Measurements from ENCODE around the gene SENP1.
"Not testable (repeated sequence)": the region's sequence is repeated elsewhere in the genome, so short reads cannot be mapped to it uniquely, and the experiment has no call there.

Gene SENP1

DNA sequence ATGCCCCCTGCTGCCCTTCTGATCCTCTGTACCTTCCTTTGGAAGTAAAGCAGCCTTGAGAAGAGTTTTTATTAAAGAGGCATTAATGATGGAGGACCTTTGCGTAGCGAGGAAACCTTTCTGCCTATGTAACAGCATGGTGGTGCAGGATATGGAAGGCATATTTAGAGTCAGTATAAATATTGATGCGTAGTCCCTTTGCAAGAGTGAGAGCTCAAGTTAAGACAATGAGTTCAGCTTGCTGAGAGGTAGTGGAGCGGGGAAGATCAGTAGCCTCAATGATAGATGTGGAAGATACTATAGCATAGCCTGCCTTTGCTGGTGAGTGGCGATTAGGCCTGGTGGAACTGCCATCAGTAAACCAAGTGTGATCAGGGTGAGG is 5.4 kb upstream of the SENP1 start:
- not testable (repeated sequence) for DNase-seq

- DNase-seq: no peak
Measured at GRCh38 chr12:48110691-48111311, 4.9 kb upstream of the SENP1 start.

DNA sequence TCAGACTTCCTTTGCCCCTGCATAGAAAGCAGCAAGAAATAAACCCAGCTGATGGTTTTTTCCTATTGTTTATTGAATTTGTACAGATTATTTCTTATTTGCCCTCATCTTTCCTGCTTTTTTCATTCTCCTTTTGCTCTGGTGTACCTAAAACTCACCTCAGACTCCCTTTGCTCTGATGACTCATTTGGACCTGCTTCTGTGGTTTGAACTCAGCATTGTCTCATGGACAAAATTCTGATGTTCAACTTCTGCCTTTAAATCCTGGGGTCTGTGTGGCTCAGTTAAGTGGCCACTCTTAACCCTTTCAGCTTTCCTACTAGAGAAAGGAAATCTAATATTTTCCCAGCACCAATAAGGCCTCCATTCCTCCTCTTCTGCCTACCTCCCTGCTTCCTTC is 3.5 kb upstream of the SENP1 start:
- DNase-seq: no peak

DNA sequence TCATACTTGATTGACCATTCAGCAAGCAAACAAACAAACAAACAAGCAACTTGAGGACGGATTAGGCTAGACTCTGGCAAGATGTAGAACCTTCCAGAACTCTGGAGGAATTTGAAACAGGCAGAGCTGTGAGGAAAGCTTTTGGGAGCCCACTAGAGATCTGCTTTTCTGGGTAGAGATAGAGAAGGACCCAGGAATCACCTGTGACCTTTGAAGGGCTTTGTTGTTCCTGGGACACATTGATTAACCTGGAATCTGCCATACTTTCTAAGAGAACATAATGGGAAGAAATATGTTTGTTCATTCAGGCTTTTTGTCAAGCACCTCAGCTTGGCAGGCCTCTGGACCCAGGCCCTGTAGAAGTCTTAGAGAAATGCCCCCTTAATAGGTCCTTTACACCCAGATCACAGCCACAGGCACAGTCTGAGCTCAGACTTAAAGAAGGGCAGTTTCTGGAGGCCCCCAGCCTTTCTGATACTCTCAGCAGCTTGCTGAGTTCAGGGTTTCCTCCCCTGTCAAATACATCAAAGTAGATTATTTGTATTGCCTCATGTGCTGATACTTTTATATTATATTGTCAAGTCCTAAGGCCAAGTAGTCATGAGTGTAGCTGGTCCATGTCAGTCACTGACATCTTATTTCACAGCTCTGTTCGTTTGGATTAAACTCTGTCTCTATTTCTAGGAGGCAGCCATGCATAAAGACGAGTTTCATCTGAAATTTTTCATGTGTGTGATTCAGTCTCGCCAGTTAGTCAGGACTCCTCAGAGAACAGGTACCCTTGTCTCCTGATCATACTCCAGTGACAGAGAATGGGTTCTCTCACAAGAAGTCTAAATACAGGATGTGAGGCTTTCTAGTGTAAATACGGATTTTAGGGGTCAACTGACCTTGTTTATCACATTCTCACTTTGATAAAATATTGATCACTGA is 1.1 kb upstream of the SENP1 start:
- DNase-seq: no peak

GRCh38 chr12:48105321-48105866 is 485 bp downstream of the SENP1 start:
- DNase-seq: peak; percentile 1

DNA sequence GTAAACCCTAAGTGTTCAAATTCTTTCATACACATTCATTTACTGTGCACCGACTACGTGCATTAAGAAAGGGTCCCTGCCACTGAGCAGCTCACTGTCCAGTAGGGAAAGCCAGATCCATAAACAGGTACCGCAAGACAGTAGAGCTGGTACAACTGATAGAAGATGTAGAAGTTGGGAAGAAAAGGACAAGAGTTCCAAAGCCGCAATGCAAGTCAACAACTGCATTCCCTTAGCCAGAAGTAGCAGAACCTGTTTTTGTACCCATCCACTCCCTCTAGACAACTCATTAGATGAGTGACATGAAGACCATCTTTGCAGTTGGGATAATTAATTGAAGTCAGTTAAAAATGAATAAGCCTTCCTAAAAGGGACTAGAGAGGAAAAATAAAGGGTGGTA is 1.3 kb downstream of the SENP1 start:
- no peak for DNase-seq

DNA sequence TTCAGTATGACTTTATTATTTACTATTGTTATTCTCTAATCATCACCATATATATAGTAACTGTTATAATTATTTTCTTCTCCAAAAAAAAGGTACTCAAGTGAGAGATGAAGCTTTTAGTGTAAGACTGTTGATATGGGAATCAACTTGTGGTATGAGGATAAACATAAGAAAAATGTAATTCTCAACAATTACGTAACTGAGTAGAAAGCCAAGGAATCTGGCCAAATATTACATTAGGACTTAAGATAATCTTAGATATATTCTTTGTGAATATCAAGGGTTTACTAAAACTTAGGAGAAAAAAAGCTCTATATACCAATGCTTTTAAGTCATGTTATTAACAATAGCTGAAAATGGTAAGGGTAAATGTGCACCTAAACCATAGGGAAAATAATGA is 13.3 kb downstream of the SENP1 start:
- DNase-seq: no peak

GRCh38 chr12:48086327-48086726 is 19.6 kb downstream of the SENP1 start:
- DNase-seq: no peak

DNA sequence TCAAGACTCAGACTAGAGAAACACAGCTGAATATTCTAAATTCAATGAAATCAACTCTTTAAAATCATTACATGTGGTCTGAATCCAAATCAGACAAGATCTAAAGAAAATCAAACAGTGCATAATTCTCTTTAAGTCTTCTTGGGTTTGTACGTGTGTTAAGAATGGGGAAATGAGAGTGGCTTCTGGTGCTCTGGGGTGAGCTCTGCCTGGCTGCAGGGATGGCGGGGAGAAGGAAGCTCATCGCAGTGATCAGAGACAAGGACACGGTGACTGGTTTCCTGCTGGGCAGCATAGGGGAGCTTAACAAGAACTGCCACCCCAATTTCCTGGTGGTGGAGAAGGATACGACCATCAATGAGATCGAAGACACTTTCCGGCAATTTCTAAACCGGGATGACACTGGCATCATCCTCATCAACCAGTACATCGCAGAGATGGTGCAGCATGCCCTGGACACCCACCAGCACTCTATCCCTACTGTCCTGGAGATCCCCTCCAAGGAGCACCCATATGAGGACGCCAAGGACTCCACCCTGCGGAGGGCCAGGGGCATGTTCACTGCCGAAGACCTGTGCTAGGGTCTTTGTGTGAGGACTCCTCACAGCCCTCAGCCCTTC is 20.9 kb downstream of the SENP1 start:
- no peak for DNase-seq

- DNase-seq: peak; percentile 6
Measured at GRCh38 chr12:48084066-48084465, 21.8 kb downstream of the SENP1 start.

DNA sequence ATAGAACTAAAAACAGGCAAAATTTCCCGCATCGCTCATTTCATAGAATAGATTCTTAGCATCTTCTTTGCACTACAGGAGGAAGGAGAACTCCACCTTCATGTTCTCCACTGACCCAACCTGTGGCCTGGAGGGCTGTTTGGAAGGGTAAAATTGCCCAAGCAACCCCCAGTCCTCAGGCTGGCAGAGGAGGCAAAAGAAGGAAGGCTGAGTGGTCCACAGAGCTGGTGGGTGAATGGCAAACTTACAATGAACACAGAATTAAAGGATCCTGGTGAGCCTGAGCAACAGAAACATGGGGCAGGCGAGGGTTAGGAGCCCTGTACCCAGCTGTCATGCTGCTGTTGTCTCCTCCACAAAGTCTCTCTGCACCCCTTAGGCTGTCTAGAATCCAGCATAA is 25.1 kb downstream of the SENP1 start:
- DNase-seq: no peak

DNA sequence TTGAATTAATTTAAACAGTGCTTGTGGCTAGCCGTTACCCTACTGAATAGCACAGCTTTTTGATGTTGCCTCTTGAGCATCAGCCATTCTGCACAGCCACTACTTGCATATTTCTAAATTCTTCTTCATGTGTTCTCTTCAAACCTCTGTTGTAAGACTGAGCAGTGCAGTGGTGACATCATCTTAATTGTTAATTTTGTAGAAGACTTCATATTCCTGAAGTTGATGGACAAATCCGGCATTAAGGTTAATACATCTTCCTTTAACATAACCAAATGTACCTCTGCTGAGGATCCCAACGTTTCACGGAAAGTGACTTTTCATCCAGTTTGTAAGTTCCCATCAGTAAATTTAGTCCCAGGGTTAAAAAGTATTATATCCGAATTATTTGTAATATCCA is 25.6 kb downstream of the SENP1 start:
- DNase-seq: no peak

GRCh38 chr12:48078901-48079300 is 27.0 kb downstream of the SENP1 start:
- peak; percentile 58 for DNase-seq

DNA sequence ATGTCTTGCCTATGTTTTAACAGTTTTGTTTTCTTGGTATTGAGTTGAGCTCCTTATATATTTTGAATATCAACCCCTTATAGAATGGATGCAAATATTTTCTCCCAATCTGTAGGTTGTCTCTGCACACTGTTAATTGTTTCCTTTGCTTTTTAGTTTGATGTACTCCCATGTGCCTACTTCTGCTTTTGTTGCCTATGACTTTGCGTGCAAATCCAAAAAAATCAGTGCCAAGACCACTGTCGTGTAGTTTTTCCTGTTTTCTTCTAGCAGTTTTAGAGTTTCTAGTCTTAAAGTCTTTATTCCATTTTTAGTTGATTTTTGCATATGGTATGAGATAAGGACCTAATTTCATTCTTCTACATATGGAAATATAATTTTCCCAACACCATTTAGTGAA is 28.8 kb downstream of the SENP1 start:
- no peak for DNase-seq

DNA sequence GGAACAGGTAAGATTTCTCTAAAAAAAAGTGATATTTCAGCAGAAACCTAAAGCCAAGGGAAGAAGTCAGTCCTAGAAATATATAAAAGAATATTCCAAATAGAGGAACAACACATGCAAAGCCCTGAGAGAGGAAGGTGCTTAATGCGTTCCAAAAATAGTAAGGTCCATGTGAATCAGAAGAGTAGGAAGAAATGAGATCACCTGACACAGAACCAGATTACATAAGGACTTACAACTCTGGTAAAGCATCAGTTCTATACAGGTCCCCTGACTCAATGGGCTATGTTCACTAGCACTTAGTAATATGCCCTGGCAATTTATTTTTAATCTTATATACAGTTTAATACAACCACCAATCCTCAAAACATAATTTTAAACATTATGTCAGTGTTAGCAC is 30.0 kb downstream of the SENP1 start:
- DNase-seq: no peak

DNA sequence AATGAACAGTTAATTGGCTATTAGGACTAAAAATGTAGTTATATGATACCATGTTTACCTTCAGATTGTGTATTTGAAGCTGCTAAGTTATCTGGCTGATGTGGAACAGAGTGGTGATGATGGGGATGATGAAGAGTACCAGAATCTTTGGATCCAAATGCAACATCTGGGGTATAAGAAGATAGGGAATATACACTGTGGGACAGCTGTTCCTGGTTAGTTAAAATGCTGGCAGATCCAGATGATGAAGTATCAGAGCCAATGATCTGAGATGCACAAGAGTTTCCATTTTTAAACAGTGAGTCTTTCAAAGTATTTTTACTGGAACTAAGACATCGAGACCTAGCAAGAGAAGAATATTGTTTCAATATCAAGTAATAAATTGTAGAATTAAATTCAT is 31.6 kb downstream of the SENP1 start:
- no peak for DNase-seq

- no peak for DNase-seq
Measured at GRCh38 chr12:48072266-48072665, 33.6 kb downstream of the SENP1 start.

DNA sequence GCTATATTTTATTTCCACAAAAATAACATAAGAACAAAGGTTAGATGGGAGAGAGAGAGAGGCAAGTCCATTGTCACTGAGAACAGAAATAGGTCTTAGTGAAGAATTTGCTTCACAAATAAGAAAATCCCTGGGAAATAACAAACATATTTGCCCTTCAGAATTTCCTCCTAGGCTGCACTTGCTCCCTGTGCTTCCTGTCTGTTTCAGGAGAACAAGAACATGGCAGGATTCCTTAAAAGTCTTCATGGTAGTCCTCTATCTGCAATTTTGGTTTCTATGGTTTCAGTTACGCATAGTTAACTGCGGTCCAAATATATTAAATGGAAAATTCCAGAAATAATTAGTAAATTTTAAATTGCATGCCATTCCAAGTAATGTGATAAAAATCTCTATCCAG is 34.1 kb downstream of the SENP1 start:
- no peak for DNase-seq

DNA sequence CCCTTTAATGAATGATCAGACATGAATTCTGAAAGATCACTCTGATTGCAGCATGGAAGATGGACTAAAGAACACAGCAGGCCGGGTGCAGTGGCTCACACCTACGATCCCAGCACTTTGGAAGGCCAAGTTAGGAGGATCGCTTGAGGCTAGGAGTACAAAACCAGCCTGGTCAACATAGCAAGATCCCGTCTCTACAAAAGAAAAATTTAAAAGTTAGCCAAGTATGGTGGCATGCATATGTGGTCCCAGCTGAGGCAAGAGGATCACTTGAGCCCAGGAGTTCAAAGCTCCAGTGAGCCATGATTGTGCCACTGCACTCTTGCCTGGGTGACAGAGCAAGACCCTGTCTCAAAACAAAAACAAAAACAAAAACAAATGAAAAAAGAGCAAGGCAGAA is 35.1 kb downstream of the SENP1 start:
- DNase-seq: no peak

DNA sequence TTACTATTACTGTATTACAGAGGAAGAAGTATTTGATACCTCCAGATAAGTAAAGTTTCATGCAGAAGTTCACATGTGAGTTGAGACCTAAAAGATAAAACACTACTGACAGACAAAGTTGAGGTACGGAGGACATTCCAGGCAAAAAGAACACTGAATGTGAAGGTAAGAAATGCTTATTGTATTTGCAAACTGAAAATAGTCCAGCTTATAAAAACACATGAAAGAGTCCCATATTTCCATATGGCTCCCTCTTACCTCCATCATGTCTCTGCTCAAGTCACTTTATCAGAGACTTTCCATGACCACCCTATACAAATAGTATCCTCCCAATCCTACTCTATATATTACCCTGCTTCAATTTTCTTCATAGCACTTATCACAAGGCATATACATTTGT is 35.8 kb downstream of the SENP1 start:
- no peak for DNase-seq

- no peak for DNase-seq
Measured at GRCh38 chr12:48069241-48069640, 36.6 kb downstream of the SENP1 start.

DNA sequence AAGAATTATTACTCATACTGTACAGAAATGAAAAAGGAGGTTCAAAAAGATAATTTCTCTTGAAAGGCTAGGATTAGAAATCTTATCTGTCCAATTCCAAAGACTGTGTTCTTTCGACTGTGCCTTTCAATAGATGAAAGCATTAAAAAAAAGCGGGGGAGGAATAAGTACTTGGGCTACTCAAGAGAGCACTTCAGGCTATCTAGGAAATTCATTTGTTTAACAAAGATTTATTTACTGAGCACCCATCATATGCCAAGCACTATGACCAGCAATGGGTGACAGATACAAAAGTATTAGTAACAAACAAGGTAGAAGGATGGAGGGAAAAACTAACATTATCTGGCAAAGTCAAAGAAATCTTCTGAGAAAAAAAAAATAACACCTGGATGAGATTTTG is 37.4 kb downstream of the SENP1 start:
- no peak for DNase-seq

DNA sequence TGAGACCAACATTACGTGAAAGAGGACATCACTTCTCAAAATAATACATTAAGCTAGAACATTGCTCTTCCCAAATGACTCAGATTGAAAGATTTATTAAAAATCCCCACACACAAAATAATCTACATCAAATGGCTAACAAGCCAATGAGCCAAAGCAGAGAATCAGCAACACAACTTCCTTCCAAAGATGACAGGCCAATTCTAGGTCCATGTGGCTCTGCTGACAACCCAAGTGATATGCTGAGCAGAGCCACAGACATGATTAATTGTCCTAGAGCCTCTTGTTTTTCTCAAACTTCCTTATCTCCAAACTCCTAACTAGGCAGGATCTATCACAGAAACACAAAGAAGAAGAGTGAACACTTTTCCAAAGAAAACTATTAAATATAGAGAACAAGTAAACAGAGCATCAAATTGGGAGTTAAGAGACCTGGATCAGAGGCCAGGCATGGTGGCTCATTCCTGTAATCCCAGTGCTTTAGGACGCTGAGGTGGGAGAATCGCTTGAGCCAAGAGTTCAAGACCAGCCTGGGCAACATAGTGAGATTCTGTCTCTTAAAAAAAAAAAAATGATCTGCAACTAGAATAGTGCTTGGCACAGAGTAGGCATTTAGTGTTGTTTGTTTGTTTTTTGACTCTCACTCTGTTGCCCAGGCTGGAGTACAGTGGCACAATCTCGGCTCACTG is 38.5 kb downstream of the SENP1 start:
- no peak for DNase-seq
